B cell (primary cell): Measurements from ENCODE around the gene LRRC45.

Experiments used
- EZH2 ChIP-seq: IDR thresholded peaks from 2 replicates; pipeline ENCODE4 v1.6.1; 2012; ENCODE audit warnings: borderline replicate concordance, low read depth, mild to moderate bottlenecking, moderate library complexity, low read length; ENCODE audit not compliant: insufficient read depth, poor library complexity, severe bottlenecking
- TF ChIP-seq, protein P1 (sequence below): fragments of 200-600 bp; IDR thresholded peaks from one replicate; pipeline ENCODE4 v1.8.0; 2022; ENCODE audit warnings: antibody characterized with exemption, mild to moderate bottlenecking

DNA sequence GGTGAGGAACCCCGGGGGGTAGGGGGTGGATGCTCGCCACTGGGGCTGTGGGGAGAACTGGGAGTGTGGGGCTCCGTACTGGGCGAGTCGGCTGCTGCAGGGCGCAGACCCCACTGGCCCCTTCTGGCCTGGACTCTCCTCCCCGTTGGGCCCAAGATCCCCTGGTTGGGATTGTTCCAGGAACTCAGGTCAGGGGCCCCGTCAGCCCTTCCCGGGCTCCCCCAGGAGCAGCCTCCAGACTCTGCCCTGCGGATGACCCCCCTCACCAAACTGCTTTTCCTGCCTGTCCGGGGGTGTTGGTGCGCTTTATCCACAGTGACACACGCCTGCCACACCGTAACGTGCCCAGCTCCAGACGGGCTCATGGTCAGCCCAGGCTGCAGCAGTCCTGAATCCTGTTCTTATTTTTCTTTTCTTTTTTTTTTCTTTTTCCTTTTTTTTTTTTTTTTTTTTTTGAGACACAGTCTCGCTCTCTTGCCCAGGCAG is 21.5 kb upstream of the LRRC45 start:
- no peak for TF ChIP-seq EZH2
- TF ChIP-seq, protein P1, sequence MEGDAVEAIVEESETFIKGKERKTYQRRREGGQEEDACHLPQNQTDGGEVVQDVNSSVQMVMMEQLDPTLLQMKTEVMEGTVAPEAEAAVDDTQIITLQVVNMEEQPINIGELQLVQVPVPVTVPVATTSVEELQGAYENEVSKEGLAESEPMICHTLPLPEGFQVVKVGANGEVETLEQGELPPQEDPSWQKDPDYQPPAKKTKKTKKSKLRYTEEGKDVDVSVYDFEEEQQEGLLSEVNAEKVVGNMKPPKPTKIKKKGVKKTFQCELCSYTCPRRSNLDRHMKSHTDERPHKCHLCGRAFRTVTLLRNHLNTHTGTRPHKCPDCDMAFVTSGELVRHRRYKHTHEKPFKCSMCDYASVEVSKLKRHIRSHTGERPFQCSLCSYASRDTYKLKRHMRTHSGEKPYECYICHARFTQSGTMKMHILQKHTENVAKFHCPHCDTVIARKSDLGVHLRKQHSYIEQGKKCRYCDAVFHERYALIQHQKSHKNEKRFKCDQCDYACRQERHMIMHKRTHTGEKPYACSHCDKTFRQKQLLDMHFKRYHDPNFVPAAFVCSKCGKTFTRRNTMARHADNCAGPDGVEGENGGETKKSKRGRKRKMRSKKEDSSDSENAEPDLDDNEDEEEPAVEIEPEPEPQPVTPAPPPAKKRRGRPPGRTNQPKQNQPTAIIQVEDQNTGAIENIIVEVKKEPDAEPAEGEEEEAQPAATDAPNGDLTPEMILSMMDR, result no peak
